ENCODE results near the gene UCP2.

- TF ChIP-seq ATF3 (CRISPR knock-in tag; conservative IDR thresholded peaks at IDR 0.05) (no peak), ZNF512 (CRISPR knock-in tag; IDR thresholded peaks at IDR 0.05; ENCODE audit: borderline replicate concordance) (no peak), JAZF1 (CRISPR knock-in tag; IDR thresholded peaks at IDR 0.05) (no peak), OVOL2 (CRISPR knock-in tag; IDR thresholded peaks at IDR 0.05; ENCODE audit: borderline replicate concordance) (no peak), USF1 (CRISPR knock-in tag; IDR thresholded peaks at IDR 0.05) (no peak), ZNF281 (CRISPR knock-in tag; IDR thresholded peaks at IDR 0.05) (no peak)
Measured at GRCh38 chr11:73946798-73947458, 35.7 kb downstream of the UCP2 start.

Data from WTC11 (cell line).